ACC112 (cell line): ENCODE measurements around the gene FAM171A2.

Source experiments
- H2AFZ ChIP-seq: fragments of 200-600 bp; sonication (generic); one replicate; pipeline ENCODE4 v1.6.0; 2017; ENCODE audit warnings: antibody characterized with exemption, low read length; ENCODE audit not compliant: unreplicated experiment
- H3K27ac ChIP-seq: fragments of 200-600 bp; sonication (generic); 2 replicates; pipeline ENCODE4 v1.5.1; 2014; ENCODE audit warnings: low read depth, mild to moderate bottlenecking, antibody characterized with exemption, low read length, moderate library complexity
- H3K27me3 ChIP-seq: fragments of 200-600 bp; sonication (generic); 2 replicates; pipeline ENCODE4 v1.6.1; 2014; ENCODE audit warnings: mild to moderate bottlenecking, antibody characterized with exemption, low read length, moderate library complexity, mixed read lengths; ENCODE audit not compliant: insufficient read depth
- H3K36me3 ChIP-seq: fragments of 200-600 bp; sonication (generic); 2 replicates; pipeline ENCODE4 v1.6.1; 2016; ENCODE audit warnings: mild to moderate bottlenecking, antibody characterized with exemption, low read length, moderate library complexity, mixed read lengths; ENCODE audit not compliant: insufficient read depth
- H3K4me1 ChIP-seq: fragments of 200-600 bp; sonication (generic); one replicate; pipeline ENCODE4 v1.6.1; 2016; ENCODE audit warnings: low read length, mixed read lengths; ENCODE audit not compliant: insufficient read depth, unreplicated experiment, control insufficient read depth
- H3K4me3 ChIP-seq: fragments of 200-600 bp; sonication (generic); 2 replicates; pipeline ENCODE4 v1.5.1; 2014; ENCODE audit warnings: mild to moderate bottlenecking, low read depth, low read length
- H3K79me2 ChIP-seq: fragments of 200-600 bp; sonication (generic); one replicate; pipeline ENCODE4 v1.6.0; 2016; ENCODE audit warnings: low read length; ENCODE audit not compliant: control insufficient read depth, unreplicated experiment, insufficient read depth

Gene FAM171A2

DNA sequence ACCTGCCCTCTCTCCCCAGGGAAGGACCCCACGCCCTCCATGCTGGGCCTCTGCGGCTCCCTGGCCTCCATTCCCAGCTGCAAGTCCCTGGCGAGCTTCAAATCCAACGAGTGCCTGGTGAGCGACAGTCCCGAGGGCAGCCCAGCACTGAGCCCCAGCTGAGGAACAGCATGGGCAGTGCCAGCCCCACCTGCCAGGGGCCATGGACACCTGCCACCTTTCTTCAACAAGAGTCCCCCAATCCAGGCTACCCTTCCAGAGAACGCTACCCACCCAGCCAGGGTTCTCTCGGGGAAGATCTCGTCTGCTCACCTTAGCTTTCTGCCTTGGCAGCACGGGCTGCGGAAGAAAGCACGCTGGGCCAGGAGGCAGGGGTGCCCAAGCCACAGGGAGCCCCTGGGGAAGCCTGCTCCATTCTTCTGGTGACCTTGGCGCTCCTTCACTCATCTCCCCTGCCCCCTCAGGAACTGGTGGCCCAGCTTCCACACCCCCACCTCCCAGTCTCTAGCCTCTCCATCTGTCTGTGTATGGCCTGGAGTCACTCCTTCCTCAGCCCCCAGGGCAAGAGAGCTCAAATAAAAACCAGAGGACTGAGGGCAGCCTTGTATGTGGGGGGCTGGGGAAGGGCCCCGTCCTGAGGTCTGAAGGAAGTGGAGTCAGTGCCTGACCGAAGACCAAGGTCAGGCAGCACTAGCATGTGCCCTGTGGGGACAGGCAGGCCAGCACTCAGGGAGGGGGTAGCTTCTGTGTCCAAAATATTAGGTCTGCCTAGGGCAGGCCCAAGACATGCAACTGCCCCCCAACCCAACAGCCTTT, 45.4 kb downstream of the FAM171A2 start:
- Histone ChIP-seq H2AFZ (no peak overlapping the region), H3K27me3 (peaks cover 37% of the 10 kb centered on the region), H3K27ac (no peak overlapping the region), H3K4me3 (no peak overlapping the region), H3K4me1 (peaks cover 4% of the 10 kb centered on the region), H3K36me3 (no peaks in the 10 kb centered on the region; the same call in 1 of the 2 replicates), H3K79me2 (no peaks in the 10 kb centered on the region)

DNA sequence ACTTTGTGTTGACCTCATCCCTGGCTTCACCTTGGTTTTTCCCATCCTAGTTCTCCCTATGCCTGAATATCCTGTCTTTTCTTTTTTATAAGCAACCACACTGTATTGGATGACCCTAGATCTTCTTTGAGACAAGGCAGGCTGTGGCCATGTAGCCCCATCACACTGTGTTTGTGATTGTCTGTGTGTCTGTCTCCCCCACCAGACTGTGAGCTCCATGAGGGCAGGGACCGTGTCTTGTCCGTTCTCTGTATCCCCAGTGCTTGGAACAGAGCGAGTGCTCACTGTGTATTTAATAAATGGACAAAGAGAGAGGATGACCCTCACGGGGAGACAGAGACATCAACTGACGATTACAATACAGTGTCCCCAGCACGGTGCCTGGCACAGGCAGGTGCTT, 46.1 kb downstream of the FAM171A2 start:
- Histone ChIP-seq H3K79me2 (no peaks in the 10 kb centered on the region), H3K36me3 (no peaks in the 10 kb centered on the region; the same call in 1 of the 2 replicates), H3K27ac (no peak overlapping the region), H3K4me1 (peaks cover 4% of the 10 kb centered on the region), H3K27me3 (peaks cover 37% of the 10 kb centered on the region), H2AFZ (no peak overlapping the region), H3K4me3 (no peak overlapping the region)

DNA sequence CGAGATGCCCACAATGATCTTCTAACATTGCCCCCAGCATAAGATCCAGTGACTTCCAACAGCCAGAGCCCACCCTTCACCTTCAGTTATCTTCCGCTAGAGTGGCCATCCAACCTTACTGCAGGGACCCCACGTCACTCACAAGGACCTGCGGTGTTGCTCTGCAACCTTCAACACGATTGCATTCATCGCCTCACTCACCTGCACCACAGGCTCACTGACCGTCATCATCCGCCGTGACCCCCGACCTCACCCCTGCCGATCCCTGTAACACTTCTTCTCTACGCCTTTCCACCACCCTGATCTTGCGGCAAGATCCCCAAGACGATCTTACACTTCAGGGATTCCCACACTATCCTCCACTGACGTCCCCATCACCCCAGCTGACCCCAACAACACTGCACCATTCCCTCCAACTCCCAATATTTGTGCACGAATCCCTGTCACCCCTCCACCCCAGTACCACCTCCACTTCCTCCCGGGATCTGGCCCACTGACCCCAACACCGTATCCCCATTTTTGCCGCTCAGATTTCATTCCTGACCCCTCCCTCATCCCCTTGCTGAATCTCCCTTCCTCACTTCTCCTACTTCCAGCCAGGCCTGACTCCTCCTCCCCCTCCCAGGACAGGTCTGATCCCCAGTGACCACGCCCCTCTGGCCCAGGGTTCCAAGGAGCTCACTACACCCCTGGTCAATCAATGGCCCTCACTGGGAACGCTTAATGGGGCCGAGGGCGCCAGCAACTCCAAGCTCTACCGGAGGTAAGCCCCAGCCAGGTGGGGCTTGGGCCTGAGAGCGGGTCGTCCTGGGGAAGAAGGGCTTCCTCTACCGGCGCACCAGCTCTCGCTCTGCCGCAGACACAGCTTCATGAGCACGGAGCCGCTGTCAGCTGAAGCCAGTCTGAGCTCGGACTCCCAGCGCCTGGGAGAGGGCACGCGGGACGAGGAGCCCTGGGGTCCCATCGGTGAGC, 47.6 kb downstream of the FAM171A2 start:
- H3K4me1 ChIP-seq = peaks cover 4% of the 10 kb centered on the region
- H3K36me3 ChIP-seq = no peaks in the 10 kb centered on the region; the same call in 1 of the 2 replicates
- no peak overlapping the region for H3K27ac ChIP-seq
- no peak overlapping the region for H2AFZ ChIP-seq
- peaks cover 37% of the 10 kb centered on the region for H3K27me3 ChIP-seq
- H3K79me2 ChIP-seq = no peaks in the 10 kb centered on the region
- peak overlapping the region; percentile 40; the same call in 1 of the 2 replicates for H3K4me3 ChIP-seq

DNA sequence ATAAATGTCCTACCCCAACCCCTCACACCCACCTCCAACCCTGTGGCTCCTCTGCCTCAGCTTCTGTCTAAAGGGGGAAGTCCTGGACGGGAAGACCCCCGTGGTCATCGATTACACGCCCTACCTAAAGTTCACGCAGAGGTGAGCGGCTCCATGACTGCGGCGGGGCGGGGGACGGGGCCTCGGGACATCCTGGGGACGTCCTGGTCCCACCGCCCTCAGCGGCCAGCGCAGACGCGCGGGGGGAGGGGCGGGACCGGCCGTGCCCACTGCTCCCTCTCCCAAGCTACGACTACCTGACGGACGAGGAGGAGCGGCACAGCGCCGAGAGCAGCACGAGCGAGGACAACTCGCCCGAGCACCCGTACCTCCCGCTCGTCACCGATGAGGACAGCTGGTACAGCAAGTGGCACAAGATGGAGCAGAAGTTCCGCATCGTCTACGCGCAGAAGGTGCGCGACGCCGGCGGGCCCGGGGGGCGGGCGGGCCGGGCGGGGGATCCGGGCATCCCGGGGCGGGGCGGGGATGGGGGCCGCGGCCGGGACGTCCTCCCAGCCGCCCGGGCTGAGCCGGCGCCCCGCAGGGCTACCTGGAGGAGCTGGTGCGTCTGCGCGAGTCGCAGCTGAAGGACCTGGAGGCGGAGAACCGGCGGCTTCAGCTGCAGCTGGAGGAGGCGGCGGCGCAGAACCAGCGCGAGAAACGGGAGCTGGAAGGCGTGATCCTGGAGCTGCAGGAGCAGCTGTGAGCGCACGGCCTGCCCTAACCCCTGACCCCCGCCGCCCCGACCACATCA, 48.6 kb downstream of the FAM171A2 start:
- no peaks in the 10 kb centered on the region for H3K79me2 ChIP-seq
- no peak overlapping the region for H3K27ac ChIP-seq
- peaks cover 4% of the 10 kb centered on the region for H3K4me1 ChIP-seq
- peak overlapping the region; percentile 66 for H3K4me3 ChIP-seq
- H3K27me3 ChIP-seq = peaks cover 37% of the 10 kb centered on the region
- peak overlapping the region; percentile 25 for H2AFZ ChIP-seq
- no peaks in the 10 kb centered on the region for H3K36me3 ChIP-seq

DNA sequence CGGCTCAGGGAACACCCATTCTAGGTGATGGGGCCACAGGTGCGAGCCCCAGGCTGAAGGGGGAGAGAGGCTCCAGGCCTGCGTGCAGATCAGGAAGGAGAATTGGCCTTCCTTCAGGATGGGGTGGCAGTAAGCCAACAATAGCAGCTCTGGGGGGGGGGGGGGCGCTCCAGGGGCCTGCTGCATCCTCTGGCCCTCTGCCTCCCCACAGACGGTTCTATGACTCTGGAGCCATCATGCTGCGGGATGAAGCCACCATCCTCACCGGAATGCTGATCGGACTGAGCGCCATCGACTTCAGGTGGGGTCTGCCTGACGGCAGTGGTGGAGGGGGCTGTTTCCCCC, 49.2 kb downstream of the FAM171A2 start:
- H3K27me3 ChIP-seq = peaks cover 37% of the 10 kb centered on the region
- peaks cover 4% of the 10 kb centered on the region for H3K4me1 ChIP-seq
- H3K36me3 ChIP-seq = no peaks in the 10 kb centered on the region
- H2AFZ ChIP-seq = no peak overlapping the region
- H3K79me2 ChIP-seq = no peaks in the 10 kb centered on the region
- no peak overlapping the region for H3K27ac ChIP-seq
- H3K4me3 ChIP-seq = peak overlapping the region; percentile 66

DNA sequence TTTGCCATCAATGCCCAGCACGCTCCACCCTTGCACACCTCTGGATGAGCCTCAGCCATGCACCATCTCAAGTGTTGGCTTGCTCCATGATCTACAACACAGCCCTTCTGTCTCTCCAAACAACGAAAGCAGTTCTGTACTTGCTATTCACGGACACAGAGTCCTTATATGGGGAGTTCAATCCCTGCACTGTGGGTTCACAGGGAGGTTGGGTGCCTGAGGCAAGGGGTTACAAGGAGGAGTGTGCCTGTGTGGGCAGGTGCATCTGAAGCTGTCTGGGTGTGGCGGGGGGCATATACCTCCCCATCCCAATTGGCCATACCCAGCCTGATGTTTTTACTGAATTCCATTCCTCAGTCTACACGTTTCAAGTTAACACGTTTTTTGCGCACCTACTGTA, 49.6 kb downstream of the FAM171A2 start:
- Histone ChIP-seq H3K79me2 (no peaks in the 10 kb centered on the region), H3K27me3 (peaks cover 37% of the 10 kb centered on the region), H3K27ac (no peak overlapping the region), H2AFZ (no peak overlapping the region), H3K4me3 (no peak overlapping the region), H3K4me1 (peaks cover 4% of the 10 kb centered on the region), H3K36me3 (no peaks in the 10 kb centered on the region)

DNA sequence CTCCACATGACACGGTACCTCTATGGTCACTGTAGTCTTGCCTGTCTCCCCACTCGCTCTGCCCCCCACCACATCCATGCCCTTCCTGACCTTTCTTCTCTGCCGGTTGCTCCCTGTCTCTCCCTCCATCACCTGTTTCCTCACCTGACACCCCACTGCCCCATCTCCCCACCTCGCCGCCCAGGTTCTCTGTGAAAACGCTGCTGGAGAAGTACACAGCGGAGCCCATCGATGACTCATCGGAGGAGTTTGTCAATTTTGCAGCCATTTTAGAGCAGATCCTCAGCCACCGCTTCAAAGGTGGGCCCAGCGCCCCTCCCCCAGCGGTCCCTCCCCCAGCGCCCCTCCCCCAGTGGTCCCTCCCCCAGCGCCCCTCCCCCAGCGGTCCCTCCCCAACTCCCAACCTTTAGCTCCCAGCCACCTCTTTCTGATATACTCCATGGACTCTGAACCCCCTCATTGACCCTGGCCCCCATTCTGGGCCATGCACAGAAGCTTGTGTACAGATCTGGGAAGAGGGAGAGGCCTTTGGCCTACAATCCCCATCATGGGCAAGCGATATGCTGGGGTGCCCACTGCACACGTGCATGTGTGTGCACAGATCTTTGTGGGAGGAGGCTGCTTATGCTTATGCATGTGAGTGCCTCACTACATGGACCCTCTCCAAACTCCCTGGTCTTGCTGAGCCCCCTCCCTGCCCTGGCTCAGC, 51.1 kb downstream of the FAM171A2 start:
- Histone ChIP-seq H2AFZ (no peak overlapping the region), H3K36me3 (no peaks in the 10 kb centered on the region), H3K79me2 (no peaks in the 10 kb centered on the region), H3K4me1 (peaks cover 7% of the 10 kb centered on the region), H3K4me3 (no peak overlapping the region), H3K27ac (no peak overlapping the region), H3K27me3 (peaks cover 39% of the 10 kb centered on the region)

DNA sequence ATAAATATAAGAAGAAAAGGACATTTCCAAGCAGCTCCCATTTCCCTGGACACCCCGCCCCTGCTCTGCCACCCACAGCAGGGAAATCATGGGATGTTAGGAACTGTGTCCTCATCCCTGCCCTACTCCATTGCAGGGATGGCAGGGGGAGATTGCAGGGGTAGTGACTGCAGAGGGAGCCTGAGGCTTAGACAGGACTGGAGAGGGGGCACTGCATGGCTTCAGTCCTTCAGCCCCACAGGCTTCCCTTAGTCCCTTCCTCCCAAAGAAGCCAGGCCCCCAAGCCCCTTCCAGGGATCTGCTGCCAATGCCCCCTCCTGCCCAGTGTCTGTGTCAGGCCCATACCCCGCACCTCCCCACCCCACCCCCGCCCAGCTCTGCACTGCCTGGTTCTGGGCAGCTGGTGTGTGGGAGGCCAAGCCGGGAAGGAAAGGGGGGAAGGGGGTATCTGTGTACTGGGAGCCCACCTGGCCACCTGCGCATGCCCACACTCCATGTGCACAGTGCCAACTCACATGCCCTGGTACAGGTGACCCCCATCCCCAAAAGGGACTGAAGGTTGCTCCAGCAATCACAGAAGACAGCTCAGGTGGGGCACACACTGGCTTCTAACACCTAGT, 52.0 kb downstream of the FAM171A2 start:
- Histone ChIP-seq H3K27ac (no peak overlapping the region), H3K79me2 (no peaks in the 10 kb centered on the region), H3K4me1 (peaks cover 7% of the 10 kb centered on the region), H3K36me3 (no peaks in the 10 kb centered on the region), H3K27me3 (peaks cover 39% of the 10 kb centered on the region), H2AFZ (no peak overlapping the region), H3K4me3 (no peak overlapping the region)

DNA sequence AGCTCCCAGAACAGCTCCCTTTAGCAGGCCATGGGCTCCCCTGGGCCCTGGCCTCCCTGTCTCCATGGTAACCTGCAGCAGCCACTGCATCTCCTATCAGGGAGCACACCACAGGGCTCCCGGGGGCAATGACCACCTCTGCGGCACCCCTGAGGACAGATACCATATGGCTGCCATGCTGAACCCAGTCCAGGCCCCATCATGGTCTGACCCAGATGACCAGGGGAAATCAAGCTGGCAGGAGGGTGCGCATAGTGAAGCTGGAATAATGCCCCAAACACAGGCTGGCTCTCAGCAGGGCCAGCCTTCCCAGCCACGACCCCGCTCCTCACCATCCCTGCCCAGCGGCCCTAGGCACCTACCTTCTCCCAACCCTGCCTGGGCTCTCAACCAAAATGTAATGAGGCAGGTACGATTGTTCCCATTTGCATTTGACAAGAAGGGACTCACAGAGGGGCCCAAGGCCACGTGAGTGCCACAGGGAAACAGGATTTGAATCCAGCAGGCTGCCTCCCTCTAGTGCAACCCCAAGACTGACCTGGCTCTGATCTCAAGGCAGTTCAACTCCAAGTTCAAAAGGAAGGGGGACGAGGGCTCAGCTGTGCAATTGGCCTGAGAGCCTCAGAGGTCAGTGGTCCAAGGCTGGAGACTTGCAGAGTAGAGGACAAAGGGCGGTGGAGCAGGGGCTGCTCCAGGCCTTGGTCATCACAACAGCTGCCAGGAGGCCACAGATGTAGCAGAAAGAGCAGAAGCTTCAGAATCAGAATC, 52.9 kb downstream of the FAM171A2 start:
- Histone ChIP-seq H3K27me3 (peaks cover 37% of the 10 kb centered on the region), H2AFZ (no peak overlapping the region), H3K4me1 (peaks cover 7% of the 10 kb centered on the region), H3K27ac (no peak overlapping the region), H3K79me2 (no peaks in the 10 kb centered on the region), H3K4me3 (no peak overlapping the region), H3K36me3 (no peaks in the 10 kb centered on the region)
